ENCODE data around the gene ABHD16B. TPM values are rescaled to one million over a fixed set of nuclear protein-coding genes. Genes with fewer than 3 reads are reported as not detected.

ABHD16B gene
- total and polyA plus RNA-seq, 2 of the 13 experiments (the other 11 are each of a cell fraction or from before 2014, with no cell fraction given): not detected

GRCh38 chr20:63863798-63864544 is 2.7 kb downstream of the ABHD16B start (continued):
- no peak for TF ChIP-seq MLXIP (CRISPR knock-in tag; IDR thresholded peaks at IDR 0.05; ENCODE audit: borderline replicate concordance)
- peak; percentile 76; the same call in 1 of the 2 replicates for TF ChIP-seq ZNF501 (CRISPR knock-in tag; IDR thresholded peaks at IDR 0.05)
- no peak for TF ChIP-seq GTF3A (CRISPR knock-in tag; conservative IDR thresholded peaks at IDR 0.05)
- TF ChIP-seq ZNF574 (CRISPR knock-in tag; IDR thresholded peaks at IDR 0.05): peak; percentile 93
- TF ChIP-seq ZNF180 (CRISPR knock-in tag; IDR thresholded peaks at IDR 0.05; ENCODE audit: borderline replicate concordance, low read depth): no peak
- no peak for TF ChIP-seq SNAPC5 (CRISPR knock-in tag; IDR thresholded peaks at IDR 0.05; ENCODE audit: borderline replicate concordance)
- TF ChIP-seq ARNT2 (CRISPR knock-in tag; IDR thresholded peaks at IDR 0.05; ENCODE audit: low read depth): peak; percentile 63; the same call in 1 of the 2 replicates
- TF ChIP-seq CBX5 (CRISPR knock-in tag; IDR thresholded peaks at IDR 0.05; ENCODE audit: borderline replicate concordance): peak; percentile 24; the same call in 1 of the 2 replicates
- TF ChIP-seq ZNF343 (CRISPR knock-in tag; IDR thresholded peaks at IDR 0.05): peak; percentile 85
- TF ChIP-seq THAP7 (CRISPR knock-in tag; IDR thresholded peaks at IDR 0.05): peak; percentile 37; the same call in 1 of the 2 replicates
- TF ChIP-seq SOX6 (IDR thresholded peaks at IDR 0.05): no peak
- peak; percentile 45 for TF ChIP-seq SOX6 (CRISPR knock-in tag; IDR thresholded peaks at IDR 0.05)
- TF ChIP-seq MIER3 (CRISPR knock-in tag; IDR thresholded peaks at IDR 0.05; ENCODE audit: borderline replicate concordance): peak; percentile 91
- TF ChIP-seq TARDBP (CRISPR knock-in tag; IDR thresholded peaks at IDR 0.05): no peak; the same call in 1 of the 2 replicates
- peak; percentile 87 for TF ChIP-seq ZNF556 (CRISPR knock-in tag; IDR thresholded peaks at IDR 0.05; ENCODE audit: borderline replicate concordance)
- TF ChIP-seq ATF2 (CRISPR knock-in tag; IDR thresholded peaks at IDR 0.05): peak; percentile 74
- TF ChIP-seq ZNF777 (CRISPR knock-in tag; IDR thresholded peaks at IDR 0.05): peak; percentile 75
- 0 out of 2 replicates have a peak, but pooled peaks have one; percentile 33 for TF ChIP-seq PAF1 (CRISPR knock-in tag; IDR thresholded peaks at IDR 0.05)
- peak; percentile 99 for TF ChIP-seq ZNF788 (CRISPR knock-in tag; IDR thresholded peaks at IDR 0.05; ENCODE audit: borderline replicate concordance)
- TF ChIP-seq TFAP4 (IDR thresholded peaks at IDR 0.05; ENCODE audit: borderline replicate concordance, low read depth): peak; percentile 58

All from HepG2 (cell line).